Keratinocyte (primary cell): ENCODE results near the gene SLC25A39. TPM values are rescaled to one million over a fixed set of nuclear protein-coding genes. Genes with fewer than 3 reads are reported as not detected.

Experiments
- DNase-seq: peaks from one replicate; pipeline ENCODE4 v3.0.0-alpha.2; 2011; ENCODE audit warnings: low read depth, missing footprints, low spot score
- FAIRE-seq: peaks from 2 replicates; lab custom pipeline; 2011; peaks lifted over from hg19 to GRCh38; lab: Jason Lieb, UNC
- H2AFZ ChIP-seq: 2 replicates; pipeline ENCODE4 v1.6.0; 2012; ENCODE audit warnings: low read length, control low read depth, inconsistent platforms; ENCODE audit not compliant: control insufficient read depth
- H3K27ac ChIP-seq: 2 replicates; pipeline ENCODE4 v1.5.1; 2011; ENCODE audit warnings: low read length; ENCODE audit not compliant: control insufficient read depth, insufficient read depth
- H3K27me3 ChIP-seq: 3 replicates; pipeline ENCODE4 v1.6.0; 2011; ENCODE audit warnings: low read length; ENCODE audit not compliant: control insufficient read depth, insufficient read depth; ENCODE audit errors: extremely low read depth
- H3K36me3 ChIP-seq, 2 experiments: 2 replicates in 1 of 2; 3 replicates in 1 of 2; pipeline ENCODE4 v1.5.1; 2011; ENCODE audit warnings: low read length in 2 of 2, mild to moderate bottlenecking in 1 of 2; ENCODE audit not compliant: control insufficient read depth in 2 of 2, insufficient read depth in 2 of 2; ENCODE audit errors: extremely low read depth in 1 of 2
- H3K4me1 ChIP-seq: 3 replicates; pipeline ENCODE4 v1.5.1; 2011; ENCODE audit warnings: low read length; ENCODE audit not compliant: control insufficient read depth, insufficient read depth; ENCODE audit errors: extremely low read depth
- H3K4me2 ChIP-seq: 3 replicates; pipeline ENCODE4 v1.6.0; 2011; ENCODE audit warnings: low read depth, low read length; ENCODE audit not compliant: control insufficient read depth, insufficient read depth; ENCODE audit errors: extremely low read depth
- H3K4me3 ChIP-seq, 3 experiments: fragments of 200-600 bp in 1 of 3; sonication (generic) in 1 of 3; 2 replicates in 2 of 3; 3 replicates in 1 of 3; pipeline ENCODE4 v1.5.1; 2011 to 2016; ENCODE audit warnings: low read length in 3 of 3, mild to moderate bottlenecking in 3 of 3, control low read depth in 2 of 3, inconsistent platforms in 1 of 3, low read depth in 1 of 3, mixed read lengths in 1 of 3, mixed run types in 1 of 3, moderate library complexity in 1 of 3; ENCODE audit not compliant: control insufficient read depth in 2 of 3, insufficient read depth in 2 of 3; ENCODE audit errors: extremely low read depth in 1 of 3
- H3K79me2 ChIP-seq: 2 replicates; pipeline ENCODE4 v1.6.0; 2012; ENCODE audit warnings: low read length; ENCODE audit not compliant: control insufficient read depth, insufficient read depth
- H3K9ac ChIP-seq: 3 replicates; pipeline ENCODE4 v1.6.0; 2011; ENCODE audit warnings: low read length; ENCODE audit not compliant: control insufficient read depth, insufficient read depth; ENCODE audit errors: extremely low read depth
- H3K9me1 ChIP-seq: 3 replicates; pipeline ENCODE4 v1.6.0; 2011; ENCODE audit warnings: low read length; ENCODE audit not compliant: control insufficient read depth, insufficient read depth; ENCODE audit errors: extremely low read depth
- H3K9me3 ChIP-seq: 2 replicates; pipeline ENCODE4 v1.5.1; 2012; ENCODE audit warnings: low read depth, low read length; ENCODE audit not compliant: control insufficient read depth
- H4K20me1 ChIP-seq: 3 replicates; pipeline ENCODE4 v1.6.0; 2011; ENCODE audit warnings: low read length; ENCODE audit not compliant: control insufficient read depth, insufficient read depth; ENCODE audit errors: extremely low read depth
- EZH2 ChIP-seq: IDR thresholded peaks from one replicate; pipeline ENCODE4 v1.6.1; 2012; ENCODE audit warnings: inconsistent platforms, mild to moderate bottlenecking, low read length, moderate library complexity
- dilution Hi-C: fragments of 300-500 bp; cut with MboI; formaldehyde crosslinking; loops from one replicate; pipeline ENCODE4 v1.7.0; 2020; ENCODE audit warnings: low sequenced_read_pairs; ENCODE audit not compliant: extremely low pct_ligation_motif_present
- polyA plus RNA-seq, 5 experiments: library from polyadenylated mRNA; depleted of rRNA in 3 of 5; stranded (reverse) in 3 of 5; stranded (forward) in 1 of 5; unstranded in 1 of 5; fragments of >200 nt; gene quantifications; 1 replicate in 1 of 5; 2 replicates in 3 of 5; 3 replicates in 1 of 5; pipeline versions ENCODE4 v1.2.1 to v1.2.3, GENCODE V29; 2011 to 2012; ENCODE audit warnings: missing spikeins in 2 of 5, low read depth in 1 of 5, low replicate concordance in 1 of 5
- TF ChIP-seq, protein P1 (sequence below), 3 experiments: IDR thresholded peaks in 1 of 3; conservative IDR thresholded peaks in 1 of 3; optimal IDR thresholded peaks in 1 of 3; 2 replicates in 2 of 3; 3 replicates in 1 of 3; pipeline versions ENCODE3 to v1.5.1; 2011; ENCODE audit warnings: low read length in 3 of 3, mild to moderate bottlenecking in 3 of 3, moderate library complexity in 2 of 3, control low read depth in 1 of 3, inconsistent platforms in 1 of 3; ENCODE audit not compliant: insufficient read depth in 2 of 3; ENCODE audit errors: extremely low read depth in 1 of 3

SLC25A39 gene
- polyA plus RNA-seq, 1 donor (not counting 4 experiments of a cell fraction or from before 2014, with no cell fraction given), result 108 TPM

DNA sequence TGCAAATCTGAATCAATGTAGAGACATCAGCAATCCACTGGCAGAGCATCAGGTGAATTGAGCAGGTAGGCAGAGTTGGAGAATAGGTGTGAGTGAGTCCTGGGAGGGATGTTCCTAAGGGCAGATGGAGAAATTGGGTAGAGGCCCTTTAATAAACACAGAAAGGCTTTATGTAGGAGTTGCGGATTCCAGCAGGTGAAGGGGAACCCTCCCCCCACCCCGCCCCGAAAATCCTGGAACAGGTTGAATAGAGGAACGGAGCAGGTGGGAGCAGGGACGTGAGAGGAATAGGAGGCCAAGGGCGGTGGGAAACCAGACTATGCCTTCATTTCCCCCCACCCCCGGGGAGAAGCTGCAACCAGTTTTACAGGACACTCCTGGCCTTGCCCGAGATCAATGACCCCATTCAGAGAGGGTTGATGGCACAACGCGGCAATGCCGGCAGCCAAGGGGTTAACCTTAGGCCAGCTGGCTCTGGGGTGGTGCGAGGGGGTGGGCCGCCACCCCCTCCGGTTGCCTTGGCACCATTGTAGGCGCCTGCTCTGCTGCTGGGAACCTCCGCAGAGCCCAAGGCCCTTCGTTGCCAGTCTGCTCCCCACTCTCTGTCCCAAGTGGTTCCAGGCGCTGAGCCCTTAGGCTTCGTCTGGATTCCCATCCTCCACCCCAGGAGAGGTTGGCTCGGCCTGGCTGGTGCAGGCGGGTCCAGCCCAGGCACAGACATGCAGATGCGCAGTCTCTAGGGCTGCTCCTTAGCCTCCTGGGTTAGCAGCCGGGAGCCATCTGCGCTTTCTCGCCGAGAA, 17.0 kb downstream of the SLC25A39 start:
- Histone ChIP-seq H4K20me1 (no peaks in the 10 kb centered on the region), H3K27me3 (peaks cover 4% of the 10 kb centered on the region), H2AFZ (no peak overlapping the region), H3K27ac (no peak overlapping the region), H3K9me3 (no peaks in the 10 kb centered on the region), H3K4me1 (peaks cover 12% of the 10 kb centered on the region), H3K9ac (no peak overlapping the region), H3K4me3 (peak overlapping the region in 2 of 3 experiments; percentile 33 to 45), H3K9me1 (no peaks in the 10 kb centered on the region), H3K4me2 (peak overlapping the region; percentile 76), H3K36me3 (no peaks in the 10 kb centered on the region), H3K79me2 (no peaks in the 10 kb centered on the region)
- TF ChIP-seq EZH2, result no peak
- TF ChIP-seq, protein P1, sequence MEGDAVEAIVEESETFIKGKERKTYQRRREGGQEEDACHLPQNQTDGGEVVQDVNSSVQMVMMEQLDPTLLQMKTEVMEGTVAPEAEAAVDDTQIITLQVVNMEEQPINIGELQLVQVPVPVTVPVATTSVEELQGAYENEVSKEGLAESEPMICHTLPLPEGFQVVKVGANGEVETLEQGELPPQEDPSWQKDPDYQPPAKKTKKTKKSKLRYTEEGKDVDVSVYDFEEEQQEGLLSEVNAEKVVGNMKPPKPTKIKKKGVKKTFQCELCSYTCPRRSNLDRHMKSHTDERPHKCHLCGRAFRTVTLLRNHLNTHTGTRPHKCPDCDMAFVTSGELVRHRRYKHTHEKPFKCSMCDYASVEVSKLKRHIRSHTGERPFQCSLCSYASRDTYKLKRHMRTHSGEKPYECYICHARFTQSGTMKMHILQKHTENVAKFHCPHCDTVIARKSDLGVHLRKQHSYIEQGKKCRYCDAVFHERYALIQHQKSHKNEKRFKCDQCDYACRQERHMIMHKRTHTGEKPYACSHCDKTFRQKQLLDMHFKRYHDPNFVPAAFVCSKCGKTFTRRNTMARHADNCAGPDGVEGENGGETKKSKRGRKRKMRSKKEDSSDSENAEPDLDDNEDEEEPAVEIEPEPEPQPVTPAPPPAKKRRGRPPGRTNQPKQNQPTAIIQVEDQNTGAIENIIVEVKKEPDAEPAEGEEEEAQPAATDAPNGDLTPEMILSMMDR (optimal IDR thresholded peaks at IDR 0.05 in 1 of 3, IDR thresholded peaks at IDR 0.05 in 1 of 3, conservative IDR thresholded peaks at IDR 0.05 in 1 of 3; ENCODE audit: extremely low read depth in 1 of 3, insufficient read depth in 2 of 3, low read length in 3 of 3), result no peak
- DNase-seq (no peak), FAIRE-seq (no peak)
- dilution Hi-C loops, result no loop called here

DNA sequence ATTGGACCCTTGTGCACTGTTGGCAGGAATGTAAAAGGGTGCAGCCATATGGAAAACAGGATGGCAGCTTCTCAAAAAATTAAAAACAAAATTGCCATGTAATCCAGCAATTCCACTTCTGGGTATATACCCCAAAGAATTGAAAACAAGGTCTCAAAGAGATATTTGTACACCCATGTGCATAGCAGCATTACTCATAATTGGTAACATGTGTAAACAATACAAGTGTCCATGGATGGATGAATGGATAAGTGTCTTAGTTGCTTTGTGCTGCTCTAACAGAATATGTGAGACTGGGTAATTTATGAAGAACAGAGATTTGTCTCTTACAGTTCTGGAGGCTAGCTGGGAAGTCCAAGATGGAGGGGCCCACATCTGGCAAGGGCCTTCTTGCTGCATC, 20.0 kb downstream of the SLC25A39 start:
- H3K36me3 ChIP-seq, result peaks cover 0 to 1% of the 10 kb centered on the region in 2 experiments
- peaks cover 4% of the 10 kb centered on the region for H3K27me3 ChIP-seq
- TF ChIP-seq, protein P1 (optimal IDR thresholded peaks at IDR 0.05 in 1 of 3, IDR thresholded peaks at IDR 0.05 in 1 of 3, conservative IDR thresholded peaks at IDR 0.05 in 1 of 3; ENCODE audit: extremely low read depth in 1 of 3, insufficient read depth in 2 of 3, low read length in 3 of 3), result no peak
- TF ChIP-seq EZH2, result no peak

More for the DNA sequence above, 20.0 kb downstream of the SLC25A39 start:
- no peak for FAIRE-seq
- H3K9me1 ChIP-seq, result no peaks in the 10 kb centered on the region
- no peak overlapping the region for H3K27ac ChIP-seq
- no peaks in the 10 kb centered on the region for H4K20me1 ChIP-seq
- H3K9ac ChIP-seq, result no peak overlapping the region
- dilution Hi-C loops, result no loop called here
- no peaks in the 10 kb centered on the region for H3K9me3 ChIP-seq
- no peaks in the 10 kb centered on the region for H3K79me2 ChIP-seq
- DNase-seq, result no peak
- H3K4me3 ChIP-seq, result no peak overlapping the region
- H3K4me2 ChIP-seq, result no peak overlapping the region
- no peak overlapping the region for H2AFZ ChIP-seq
- peaks cover 9% of the 10 kb centered on the region for H3K4me1 ChIP-seq
